K562 (cell line): Measurements from ENCODE around the gene LRRC59. TPM values are rescaled to one million over a fixed set of nuclear protein-coding genes. Genes with fewer than 3 reads are reported as not detected.
A peak's percentile ranks its signal among the peaks of the same experiment; 100 is the strongest.
"Not testable (repeated sequence)": the region's sequence is repeated elsewhere in the genome, so short reads cannot be mapped to it uniquely, and the experiment has no call there.

ENCODE experiments used
- ATAC-seq: fragments of 200-7000 bp; cut with Tn5 transposase; 3 replicates; pipeline ENCODE4 v1.9.1; 2020; ENCODE audit warnings: moderate library complexity
- BruUV-seq: library from RNA; stranded (reverse); fragments of 400-500 nt; replicated peaks from 2 replicates; lab custom pipeline; 2021; lab: Mats Ljungman, UMichigan
- CTCF ChIA-PET: fragments of 300-600 bp; formaldehyde crosslinking; extraction: SDS; loops from one replicate; lab custom pipeline; 2021; ENCODE audit warnings: low intra/inter-chr PET ratio; lab: Yijun Ruan, JAX
- POLR2A ChIA-PET: fragments of 300-600, 350-650 bp; sonication (Branson Sonifier 250); formaldehyde crosslinking; extraction: SDS; loops from one replicate; lab custom pipeline; 2021; ENCODE audit warnings: antibody characterized with exemption, inconsistent platforms; lab: Yijun Ruan, JAX
- DNase-seq, 4 experiments: peaks; one replicate each; pipeline versions ENCODE4 v3.0.0 to v3.0.0-alpha.2; 2011 to 2018; ENCODE audit warnings: low spot score in 3 of 4, mixed read lengths in 3 of 4; ENCODE audit errors: extremely low read depth in 1 of 4
- FAIRE-seq: peaks from 2 replicates; lab custom pipeline; 2011; peaks lifted over from hg19 to GRCh38; lab: Jason Lieb, UNC
- H2AFZ ChIP-seq: 2 replicates; pipeline ENCODE4 v1.6.0; 2011; ENCODE audit warnings: low read depth, low read length, control low read depth, inconsistent platforms
- H3K27ac ChIP-seq: fragments of 200-600 bp; 3 replicates; pipeline ENCODE4 v1.8.0; 2011; ENCODE audit warnings: low read depth, mild to moderate bottlenecking, control low read depth, inconsistent platforms, low read length, moderate library complexity, mixed read lengths; ENCODE audit errors: extremely low read depth
- H3K27me3 ChIP-seq, 2 experiments: fragments of 300-600 bp in 1 of 2; 2 replicates in 1 of 2; 3 replicates in 1 of 2; pipeline versions ENCODE4 v1.6.0 to v1.8.0; 2011; ENCODE audit warnings: inconsistent platforms in 2 of 2, low read length in 2 of 2, mild to moderate bottlenecking in 1 of 2, mixed read lengths in 1 of 2, moderate library complexity in 1 of 2; ENCODE audit not compliant: control insufficient read depth in 2 of 2, insufficient read depth in 2 of 2
- H3K36me3 ChIP-seq: fragments of 300-600 bp; 3 replicates; pipeline ENCODE4 v1.8.0; 2011; ENCODE audit warnings: mild to moderate bottlenecking, low read length, inconsistent platforms; ENCODE audit not compliant: control insufficient read depth, insufficient read depth
- H3K4me1 ChIP-seq, 2 experiments: fragments of 200-600 bp in 1 of 2; replicated peaks in 1 of 2; 2 replicates in 1 of 2; 3 replicates in 1 of 2; pipeline versions ENCODE4 v1.5.1 to v1.8.0; 2011; ENCODE audit warnings: inconsistent platforms in 2 of 2, low read length in 2 of 2, mild to moderate bottlenecking in 1 of 2, mixed read lengths in 1 of 2, moderate library complexity in 1 of 2; ENCODE audit not compliant: control insufficient read depth in 2 of 2, insufficient read depth in 2 of 2
- H3K4me2 ChIP-seq: 2 replicates; pipeline ENCODE4 v1.6.1; 2011; ENCODE audit warnings: low read length, control low read depth, inconsistent platforms, mixed read lengths; ENCODE audit not compliant: insufficient read depth
- H3K4me3 ChIP-seq: fragments of 200-600 bp; sonication (generic), shearing (Covaris generic); 2 replicates; pipeline ENCODE4 v1.5.1; 2016; ENCODE audit warnings: control low read depth, inconsistent platforms
- H3K79me2 ChIP-seq: fragments of 200-600 bp; 3 replicates; pipeline ENCODE4 v1.8.0; 2011; ENCODE audit warnings: low read length, inconsistent platforms; ENCODE audit not compliant: control insufficient read depth, insufficient read depth
- H3K9ac ChIP-seq, 2 experiments: 2 replicates each; pipeline versions ENCODE4 v1.6.0 to v1.6.1; 2011; ENCODE audit warnings: low read depth in 2 of 2, low read length in 2 of 2, control low read depth in 1 of 2, inconsistent platforms in 1 of 2, mild to moderate bottlenecking in 1 of 2, mixed read lengths in 1 of 2; ENCODE audit not compliant: insufficient read depth in 1 of 2
- H3K9me1 ChIP-seq: one replicate; pipeline ENCODE4 v1.6.0; 2011; ENCODE audit warnings: inconsistent platforms, mild to moderate bottlenecking, low read length, moderate library complexity; ENCODE audit not compliant: control insufficient read depth, insufficient read depth
- H3K9me3 ChIP-seq: replicated peaks from 2 replicates; pipeline ENCODE4 v1.5.1; 2011; ENCODE audit warnings: low read depth, low read length, inconsistent platforms; ENCODE audit not compliant: control insufficient read depth, insufficient read depth
- H4K20me1 ChIP-seq: replicated peaks from 2 replicates; pipeline ENCODE4 v1.6.1; 2011; ENCODE audit warnings: low read length, inconsistent platforms, mixed read lengths; ENCODE audit not compliant: control insufficient read depth, insufficient read depth
- C11orf30 ChIP-seq: fragments of 450-650 bp; IDR thresholded peaks from 2 replicates; pipeline ENCODE4 v1.6.1; 2016; ENCODE audit warnings: low read depth, mild to moderate bottlenecking
- CBX3 ChIP-seq, 2 experiments: IDR thresholded peaks; 1 replicate in 1 of 2; 2 replicates in 1 of 2; pipeline ENCODE4 v1.6.1; 2012; ENCODE audit warnings: inconsistent platforms in 2 of 2, low read length in 2 of 2, borderline replicate concordance in 1 of 2, control low read depth in 1 of 2
- CBX5 ChIP-seq: IDR thresholded peaks from 2 replicates; pipeline ENCODE4 v1.6.1; 2014; ENCODE audit warnings: low read depth, borderline replicate concordance
- MAFF ChIP-seq: IDR thresholded peaks from 2 replicates; pipeline ENCODE4 v1.6.1; 2012; ENCODE audit warnings: low read length, improper control_type of control experiment
- MAFG ChIP-seq: fragments of 450-650 bp; conservative IDR thresholded peaks from 2 replicates; pipeline ENCODE4 v1.6.1; 2016; ENCODE audit warnings: missing genetic modification characterization, missing compliant biosample characterization
- MAFK ChIP-seq: IDR thresholded peaks from 2 replicates; pipeline ENCODE4 v1.6.1; 2011; ENCODE audit warnings: low read length, improper control_type of control experiment
- TRIM28 ChIP-seq: fragments of 450-650 bp; IDR thresholded peaks from 2 replicates; pipeline ENCODE4 v1.6.1; 2017
- ZNF316 ChIP-seq: fragments of 450-650 bp; IDR thresholded peaks from 2 replicates; pipeline ENCODE4 v1.6.1; 2016
- WGBS: fragments of 100-300 bp; shearing (Covaris generic); methylation state at CpG from one replicate; pipeline ENCODE4 v1.1.6; 2016; ENCODE audit warnings: low coverage, mixed read lengths; ENCODE audit not compliant: insufficient coverage; ENCODE audit errors: missing lambda C conversion rate; 5-methylcytosine and 5-hydroxymethylcytosine counted together
- in situ Hi-C: fragments of 300-500 bp; cut with MboI; formaldehyde crosslinking; loops from 4 replicates; pipeline ENCODE4 v1.15.0; 2018; ENCODE audit warnings: inconsistent platforms, mixed read lengths
- intact Hi-C: fragments of 100-400 bp; cut with micrococcal nuclease; formaldehyde crosslinking; loops from 2 replicates; pipeline ENCODE4 v1.14.2; 2022
- polyA plus RNA-seq, 8 experiments: library from polyadenylated mRNA; depleted of rRNA in 4 of 8; stranded (reverse) in 5 of 8; unstranded in 3 of 8; fragments of >200 nt; fragmentation: Nextera tagmentation in 2 of 8; fragmentation: Illumina TruSeq in 1 of 8; extraction: Ambion mirVana in 2 of 8; extraction: Trizol in 1 of 8; gene quantifications; 2 replicates each; pipeline versions ENCODE4 v1.2.1 to v1.2.3, GENCODE V29; 2011 to 2014; ENCODE audit warnings: inconsistent platforms in 1 of 8, missing spikeins in 1 of 8
- total RNA-seq, 7 experiments: library from RNA; depleted of rRNA in 6 of 7; stranded (reverse); fragments of >200 nt in 6 of 7; fragmentation: Illumina TruSeq in 2 of 7; extraction: Trizol in 2 of 7; gene quantifications; 2 replicates each; pipeline versions ENCODE4 v1.2.1 to v1.2.3, GENCODE V29; 2011 to 2021; ENCODE audit warnings: low replicate concordance in 1 of 7

Gene LRRC59
- total and polyA plus RNA-seq, 9 of the 15 experiments (the other 6 are each of a cell fraction or from before 2014, with no cell fraction given) = 27.8 to 244 (median 154) TPM

GRCh38 chr17:50405351-50405750, 8.0 kb upstream of the LRRC59 start:
- FAIRE-seq, H3K9me3 ChIP-seq, CTCF ChIA-PET, H3K36me3 ChIP-seq, H3K4me2 ChIP-seq, H3K4me1 ChIP-seq, H3K9me1 ChIP-seq, intact Hi-C loops, H3K9ac ChIP-seq, BruUV-seq, in situ Hi-C loops, H2AFZ ChIP-seq, ATAC-seq, DNase-seq, H3K4me3 ChIP-seq, H3K27ac ChIP-seq, H4K20me1 ChIP-seq, H3K27me3 ChIP-seq, H3K79me2 ChIP-seq: not testable (repeated sequence)
- 14% methylated on average over 4 of the region's 4 CpGs for WGBS
- peak; percentile 75 for TF ChIP-seq MAFG (tag)
- peak; percentile 89 for TF ChIP-seq ZNF316
- TF ChIP-seq MAFF = peak; percentile 56
- peak; percentile 81 for TF ChIP-seq C11orf30
- TF ChIP-seq MAFK = peak; percentile 33; the same call in 1 of the 2 replicates
- POLR2A ChIA-PET = interaction anchor here (0.8 to 3.8 kb wide), 3 partner anchors 9 to 232 kb away, joined by 3 to 19 read pairs (median 3); partner anchors contain the start of genes CACNA1G and LRRC59

- peak in 1 of 4 experiments; percentile 28 for DNase-seq
- H3K9me3 ChIP-seq, H3K4me3 ChIP-seq, CTCF ChIA-PET, H3K4me2 ChIP-seq, intact Hi-C loops, FAIRE-seq, H3K27me3 ChIP-seq, in situ Hi-C loops, H3K9ac ChIP-seq, BruUV-seq, H3K9me1 ChIP-seq, H3K27ac ChIP-seq, ATAC-seq, H2AFZ ChIP-seq: not testable (repeated sequence)
- H3K36me3 ChIP-seq = peaks cover 17% of the 10 kb centered on the region
- POLR2A ChIA-PET = interaction anchor here (0.6 to 6.4 kb wide), 3 partner anchors 8 to 737 kb away, joined by 3 to 129 read pairs (median 4); no protein-coding TSS in a partner anchor
- peaks cover 30% of the 10 kb centered on the region for H3K79me2 ChIP-seq
- whole genome bisulfite sequencing = 89% methylated on average over 7 of the region's 8 CpGs
- TF ChIP-seq CBX5 = peak; percentile 80; the same call in 1 of the 2 replicates
- peak; percentile 60; the same call in 1 of the 2 replicates for TF ChIP-seq TRIM28
- TF ChIP-seq CBX3 (IDR thresholded peaks at IDR 0.05; ENCODE audit: borderline replicate concordance in 1 of 2, low read length in 2 of 2) = peak in 1 of 2 experiments; percentile 83; a peak in 1 of 3 replicates
- H3K4me1 ChIP-seq = peaks cover 21 to 29% of the 10 kb centered on the region in 2 experiments; a peak in 4 of 5 replicates
- 0 out of 2 replicates have a peak, but pooled peaks cover 15% of the 10 kb centered on the region for H4K20me1 ChIP-seq
These were observed 2.3 kb upstream of the LRRC59 start for GRCh38 chr17:50399591-50399990.
